GM18909 (cell line): ENCODE data around the gene CYTH4.

Experiments used
- ATAC-seq: cut with Tn5 transposase; IDR thresholded peaks from one replicate; pipeline ENCODE4 v1.9.1; 2021; ENCODE audit warnings: mild to moderate bottlenecking; ENCODE audit not compliant: unreplicated experiment, poor library complexity

Gene CYTH4

GRCh38 chr22:37306494-37306829 is 24.2 kb downstream of the CYTH4 start:
- no peak for ATAC-seq

- no peak for ATAC-seq
Measured at GRCh38 chr22:37308385-37309200, 26.3 kb downstream of the CYTH4 start.

- peak; percentile 43 for ATAC-seq
Measured at GRCh38 chr22:37309211-37310074, 27.1 kb downstream of the CYTH4 start.

GRCh38 chr22:37310075-37310606 is 27.8 kb downstream of the CYTH4 start:
- no peak for ATAC-seq

GRCh38 chr22:37310815-37311595 is 28.7 kb downstream of the CYTH4 start:
- ATAC-seq = no peak

- no peak for ATAC-seq
Measured at GRCh38 chr22:37311761-37312312, 29.5 kb downstream of the CYTH4 start.

- no peak for ATAC-seq
Measured at GRCh38 chr22:37312549-37313183, 30.4 kb downstream of the CYTH4 start.

- no peak for ATAC-seq
Measured at GRCh38 chr22:37313376-37314314, 31.3 kb downstream of the CYTH4 start.

- ATAC-seq = no peak
Measured at GRCh38 chr22:37314315-37315074, 32.2 kb downstream of the CYTH4 start.

- no peak for ATAC-seq
Measured at GRCh38 chr22:37316405-37316804, 34.1 kb downstream of the CYTH4 start.

GRCh38 chr22:37316875-37317371 is 34.6 kb downstream of the CYTH4 start:
- ATAC-seq = peak; percentile 51

GRCh38 chr22:37317698-37318210 is 35.4 kb downstream of the CYTH4 start:
- ATAC-seq = no peak

GRCh38 chr22:37318364-37319109 is 36.2 kb downstream of the CYTH4 start:
- no peak for ATAC-seq

- no peak for ATAC-seq
Measured at GRCh38 chr22:37319469-37319868, 37.2 kb downstream of the CYTH4 start.

GRCh38 chr22:37320726-37321677 is 38.7 kb downstream of the CYTH4 start:
- no peak for ATAC-seq
